ENCODE data around the gene NDUFS8.

NDUFS8 gene

DNA sequence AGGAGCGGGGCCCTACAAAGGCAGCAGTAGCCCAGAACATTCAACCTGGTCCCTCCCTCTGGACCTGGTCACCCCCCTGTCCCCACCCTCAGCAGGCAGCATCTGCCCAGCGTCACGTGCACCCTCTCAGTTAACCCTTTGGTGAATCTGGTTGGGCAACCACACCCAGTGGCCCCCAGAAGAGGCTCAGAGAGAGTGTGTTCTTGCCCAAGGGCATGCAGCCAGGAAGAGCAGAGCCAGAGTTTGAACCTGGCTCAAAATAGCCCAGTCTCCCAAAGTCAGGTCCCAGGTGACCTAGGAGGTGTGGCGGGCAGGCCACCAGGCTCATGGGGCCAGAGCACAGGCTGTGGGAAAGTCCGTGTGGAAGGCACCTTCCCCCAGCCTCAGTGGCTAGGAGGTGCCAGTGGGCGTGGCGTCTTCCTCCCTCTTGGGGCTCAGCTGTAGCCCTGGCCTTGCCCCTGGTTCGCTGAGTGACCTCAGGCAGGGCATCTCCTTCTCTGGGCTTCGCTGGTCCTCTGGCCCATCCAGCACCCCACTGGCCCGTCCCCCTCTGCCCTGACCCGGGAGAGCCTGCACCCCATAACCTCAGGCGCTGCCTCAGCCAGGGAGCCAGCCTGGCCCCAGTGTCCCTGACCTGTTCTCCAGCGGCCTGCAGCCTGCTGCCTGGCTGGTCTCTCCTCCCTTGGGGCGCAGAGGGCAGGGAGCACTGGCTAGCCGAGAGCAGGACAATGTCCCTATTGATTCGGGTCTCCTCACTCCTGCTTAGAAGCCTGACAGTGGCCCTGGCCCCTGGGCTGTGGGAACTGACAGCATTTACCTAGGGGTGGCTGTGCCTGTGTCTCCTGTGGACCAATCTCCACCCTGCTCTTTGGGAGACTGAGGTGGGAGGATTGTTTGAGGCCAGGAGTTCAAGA, 13.3 kb upstream of the NDUFS8 start:
- FAIRE-seq = no peak

DNA sequence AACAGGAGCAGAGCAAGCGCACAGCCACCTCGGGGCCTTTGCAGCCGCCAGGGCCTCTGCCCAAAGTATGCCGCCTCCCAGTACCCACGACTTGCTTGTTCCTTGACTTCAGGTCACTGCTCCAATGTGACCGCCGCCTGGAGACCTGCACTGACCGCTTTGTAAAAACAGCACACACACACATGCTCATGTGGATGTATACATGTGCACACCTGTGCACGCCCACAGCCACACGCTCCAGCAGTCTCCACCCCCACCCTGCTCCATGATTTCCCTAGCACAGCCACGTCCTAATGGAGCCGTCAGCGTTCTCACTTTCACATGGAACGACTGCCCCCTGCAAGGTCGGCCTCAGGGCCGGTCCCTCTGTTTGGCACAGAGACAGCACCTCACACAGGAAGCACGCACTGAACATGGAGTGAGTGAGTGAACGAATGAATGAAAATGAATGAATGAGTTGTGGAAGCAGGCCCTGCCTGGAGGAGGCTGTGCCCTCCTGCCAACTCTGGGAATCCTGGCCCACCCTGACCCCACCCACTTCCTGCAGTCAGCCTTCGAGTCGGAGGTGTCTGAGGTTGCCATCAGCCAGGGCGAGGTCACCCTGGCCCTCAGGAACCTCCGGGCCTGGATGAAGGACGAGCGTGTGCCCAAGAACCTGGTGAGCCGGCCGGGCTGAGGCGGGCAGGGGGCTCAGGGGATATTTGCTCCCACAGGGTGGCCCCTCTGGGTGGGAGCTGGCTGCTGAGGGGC, 12.3 kb upstream of the NDUFS8 start:
- no peak for FAIRE-seq

DNA sequence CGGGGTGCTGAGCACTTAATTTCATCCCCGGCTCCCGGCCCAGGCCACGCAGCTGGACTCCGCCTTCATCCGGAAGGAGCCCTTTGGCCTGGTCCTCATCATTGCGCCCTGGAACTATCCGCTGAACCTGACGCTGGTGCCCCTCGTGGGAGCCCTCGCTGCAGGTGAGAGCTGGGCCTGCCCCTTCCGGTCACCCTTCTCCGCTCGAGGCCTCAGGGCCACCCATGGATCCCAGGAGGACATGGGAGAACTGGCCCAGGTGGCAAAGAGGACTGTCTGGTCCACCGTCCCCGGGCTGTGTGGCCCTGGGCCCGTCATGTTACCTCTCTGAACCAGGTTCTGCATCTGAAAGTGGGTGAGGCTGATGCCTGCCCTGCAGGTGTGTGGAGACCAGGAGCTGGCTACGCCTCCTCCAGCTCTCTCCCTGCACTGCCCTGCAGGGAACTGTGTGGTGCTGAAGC, 11.7 kb upstream of the NDUFS8 start:
- FAIRE-seq = no peak

DNA sequence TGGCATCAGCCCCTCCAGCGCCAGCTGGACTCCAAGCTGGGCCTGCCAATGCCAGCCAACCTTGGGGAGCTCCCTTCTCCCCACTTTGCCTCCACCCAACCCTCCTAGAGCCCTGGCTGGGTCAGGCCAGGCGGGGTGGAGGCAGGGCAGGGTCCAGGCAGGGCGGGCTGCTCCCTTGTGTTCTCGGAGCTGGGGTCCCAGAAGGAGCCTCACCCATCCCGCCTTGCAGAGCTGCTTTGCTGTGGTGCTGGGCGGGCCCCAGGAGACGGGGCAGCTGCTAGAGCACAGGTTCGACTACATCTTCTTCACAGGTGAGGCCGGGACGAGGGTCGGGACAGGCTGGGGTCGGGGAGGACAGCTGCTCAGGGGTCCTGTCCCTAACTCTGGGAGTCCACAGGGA, 11.0 kb upstream of the NDUFS8 start:
- no peak for FAIRE-seq

DNA sequence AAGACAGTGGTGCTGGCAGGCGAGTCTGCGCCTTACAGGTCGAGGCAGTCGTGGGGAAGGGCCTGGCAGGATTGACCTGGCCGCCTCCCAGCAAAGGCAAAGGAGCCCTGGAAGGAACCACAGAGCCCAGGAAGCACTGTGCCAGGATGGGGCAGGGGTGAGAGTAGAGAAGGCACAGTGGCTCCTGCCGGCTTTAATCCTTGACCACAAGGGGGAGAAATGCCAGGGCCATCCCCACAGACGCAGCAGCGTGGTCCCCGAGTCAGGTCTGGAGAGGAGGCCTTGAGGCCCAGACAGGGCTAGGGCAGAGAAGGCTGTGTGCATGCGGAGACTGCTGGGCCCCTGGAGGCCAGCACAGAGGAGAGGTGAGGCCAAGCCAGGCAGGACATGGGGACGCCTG, 9.9 kb upstream of the NDUFS8 start:
- FAIRE-seq = no peak

DNA sequence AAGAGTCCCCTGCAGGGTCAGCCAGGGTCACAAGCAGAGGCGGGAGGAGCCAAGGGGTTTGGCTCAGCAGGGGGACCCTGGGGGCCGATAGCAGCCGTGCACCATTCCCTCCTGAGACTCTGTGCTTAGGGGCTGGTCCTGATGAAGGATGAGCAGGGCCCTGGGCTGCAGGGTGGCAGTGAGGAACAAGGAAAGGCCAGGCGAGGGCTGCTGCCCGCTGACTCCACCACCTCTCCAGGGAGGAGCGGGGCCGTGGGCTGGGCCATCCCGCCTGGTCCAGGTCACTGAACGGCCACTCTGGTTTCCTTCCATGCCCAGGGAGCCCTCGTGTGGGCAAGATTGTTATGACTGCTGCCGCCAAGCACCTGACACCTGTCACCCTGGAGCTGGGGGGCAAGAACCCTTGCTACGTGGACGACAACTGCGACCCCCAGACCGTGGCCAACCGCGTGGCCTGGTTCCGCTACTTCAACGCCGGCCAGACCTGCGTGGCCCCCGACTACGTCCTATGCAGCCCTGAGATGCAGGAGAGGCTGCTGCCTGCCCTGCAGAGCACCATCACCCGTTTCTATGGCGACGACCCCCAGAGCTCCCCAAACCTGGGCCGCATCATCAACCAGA, 9.2 kb upstream of the NDUFS8 start:
- FAIRE-seq = no peak

DNA sequence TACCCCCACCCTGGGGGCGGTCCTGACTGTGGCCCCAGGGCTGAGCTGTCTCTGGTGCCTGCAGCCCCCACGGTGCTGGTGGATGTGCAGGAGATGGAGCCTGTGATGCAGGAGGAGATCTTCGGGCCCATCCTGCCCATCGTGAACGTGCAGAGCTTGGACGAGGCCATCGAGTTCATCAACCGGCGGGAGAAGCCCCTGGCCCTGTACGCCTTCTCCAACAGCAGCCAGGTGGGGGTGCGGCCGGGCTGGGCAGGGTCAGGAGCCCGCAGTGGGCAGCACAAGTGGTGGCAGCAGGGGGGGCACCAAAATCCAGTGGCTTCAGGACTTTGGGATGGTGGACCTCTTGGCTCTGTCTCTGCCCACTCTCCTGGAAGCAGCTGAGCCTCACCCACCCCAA, 8.0 kb upstream of the NDUFS8 start:
- no peak for FAIRE-seq

DNA sequence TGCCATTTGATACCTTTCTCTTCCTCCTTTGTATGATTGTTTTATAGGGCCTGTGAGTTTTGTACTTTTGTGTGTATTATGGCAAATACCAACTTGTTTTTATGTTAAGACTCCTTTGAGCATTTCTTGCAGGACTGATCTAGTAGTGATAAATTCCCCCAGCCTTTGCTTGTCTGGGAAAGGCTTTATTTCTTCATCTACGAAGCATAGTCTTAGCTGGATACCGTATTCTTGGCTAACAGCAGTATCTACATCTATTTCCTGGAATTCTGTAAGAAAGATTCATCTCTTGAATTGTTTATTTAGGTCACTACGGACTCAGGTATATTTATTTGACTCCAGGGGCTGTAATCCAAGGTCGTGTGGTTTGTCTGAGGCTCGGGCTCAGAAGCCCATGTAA, 6.0 kb upstream of the NDUFS8 start:
- FAIRE-seq = no peak

DNA sequence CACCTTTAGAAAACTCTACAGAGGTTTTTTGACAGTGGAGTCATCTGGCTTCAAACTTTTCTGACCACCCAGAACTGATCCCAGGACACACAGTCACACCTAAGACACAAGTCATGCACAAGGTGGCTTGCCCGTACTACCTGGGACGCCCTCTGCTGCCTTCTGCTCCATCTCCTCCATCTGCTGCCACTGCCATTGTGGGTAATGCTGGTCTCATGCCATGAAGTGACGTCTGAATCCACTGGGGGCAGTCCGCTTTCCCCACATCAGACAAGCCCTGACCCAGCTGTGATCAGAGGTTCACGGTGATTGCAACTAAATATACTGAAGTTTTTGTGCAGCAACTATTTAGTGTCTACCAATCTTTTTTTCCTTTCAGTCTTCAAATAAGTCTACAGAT, 5.4 kb upstream of the NDUFS8 start:
- FAIRE-seq = no peak

DNA sequence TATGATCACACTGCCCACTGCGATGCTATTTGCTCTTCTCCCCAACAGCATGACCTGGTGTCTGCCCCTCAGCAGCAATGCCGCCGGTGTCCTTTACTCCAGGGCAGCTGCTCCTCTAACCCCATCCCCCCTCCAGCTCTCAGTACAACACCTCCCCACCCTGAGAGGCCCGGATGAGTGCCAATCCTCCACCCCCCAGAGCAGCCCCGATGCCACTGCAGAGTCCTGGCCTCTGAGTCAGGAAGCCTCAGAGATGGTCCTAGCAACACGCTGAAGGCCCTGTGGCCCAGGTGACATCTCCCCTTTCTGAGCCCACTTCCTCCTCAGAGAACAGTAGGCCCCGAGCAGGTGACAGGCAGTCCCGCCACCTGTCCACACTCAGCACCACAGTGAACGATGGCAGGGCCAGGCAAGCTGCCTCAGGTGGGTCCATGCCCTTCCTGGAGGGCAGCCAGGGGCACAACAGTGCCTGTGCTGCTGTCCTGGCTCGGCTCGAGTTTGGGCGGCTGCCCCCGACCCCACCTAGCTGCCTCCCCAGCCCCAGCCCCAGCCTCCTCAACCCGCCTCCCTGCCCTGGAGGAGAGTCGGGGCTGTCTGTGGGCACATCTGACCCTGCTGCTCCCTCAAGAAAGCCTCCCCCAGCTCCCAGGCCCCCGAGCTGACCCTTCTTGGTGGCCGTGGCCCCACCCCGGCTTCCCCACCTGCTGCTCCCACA, 3.9 kb upstream of the NDUFS8 start:
- FAIRE-seq = no peak

DNA sequence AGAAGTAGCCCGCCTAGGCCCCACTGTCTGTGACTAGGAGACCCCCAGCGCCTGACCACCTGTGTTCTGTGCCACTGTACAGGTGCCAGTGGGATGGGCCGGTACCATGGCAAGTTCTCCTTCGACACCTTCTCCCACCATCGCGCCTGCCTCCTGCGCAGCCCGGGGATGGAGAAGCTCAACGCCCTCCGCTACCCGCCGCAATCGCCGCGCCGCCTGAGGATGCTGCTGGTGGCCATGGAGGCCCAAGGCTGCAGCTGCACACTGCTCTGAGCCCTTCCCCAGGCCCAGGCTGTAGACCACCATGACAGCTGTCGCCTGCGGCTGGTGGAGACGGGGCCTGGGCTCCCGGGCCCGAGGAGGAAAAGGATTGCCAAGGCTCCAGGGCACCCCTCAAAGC, 2.8 kb upstream of the NDUFS8 start:
- FAIRE-seq = no peak

DNA sequence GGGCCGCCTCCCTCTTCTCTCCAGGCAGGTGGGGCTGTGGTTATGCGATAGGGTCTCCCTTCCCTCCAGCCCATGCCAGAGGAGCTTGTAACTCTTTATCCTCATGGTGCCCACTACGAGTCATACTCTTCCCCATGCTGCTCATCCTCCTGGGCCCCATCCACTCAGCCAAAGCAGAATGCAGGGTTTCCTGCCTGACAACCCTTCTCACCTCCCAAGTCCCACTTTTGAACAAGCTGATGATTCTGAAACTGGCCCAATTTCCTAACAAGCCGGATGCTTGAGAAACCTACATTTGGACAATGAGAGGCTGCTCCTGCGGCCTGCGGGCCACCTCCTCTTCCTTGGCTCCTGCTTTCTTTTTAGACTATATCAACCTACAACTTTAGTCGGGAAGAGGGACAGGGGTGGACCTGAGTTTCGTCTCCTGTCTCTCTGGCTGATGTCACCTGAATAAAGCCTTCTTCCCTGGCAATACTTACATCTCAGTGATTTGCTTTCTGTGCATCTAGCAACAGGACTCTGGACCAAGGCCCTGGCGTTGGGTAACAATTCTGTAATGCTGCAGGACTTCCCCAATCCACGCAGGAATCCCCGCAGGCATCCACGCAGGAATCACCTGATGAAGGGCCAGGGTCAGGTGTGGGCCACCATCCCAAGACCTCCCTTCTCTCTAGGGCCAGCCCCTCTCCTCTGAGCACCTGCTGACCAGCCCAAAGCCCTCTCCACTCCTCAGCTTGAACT, 1.5 kb upstream of the NDUFS8 start:
- FAIRE-seq = no peak

DNA sequence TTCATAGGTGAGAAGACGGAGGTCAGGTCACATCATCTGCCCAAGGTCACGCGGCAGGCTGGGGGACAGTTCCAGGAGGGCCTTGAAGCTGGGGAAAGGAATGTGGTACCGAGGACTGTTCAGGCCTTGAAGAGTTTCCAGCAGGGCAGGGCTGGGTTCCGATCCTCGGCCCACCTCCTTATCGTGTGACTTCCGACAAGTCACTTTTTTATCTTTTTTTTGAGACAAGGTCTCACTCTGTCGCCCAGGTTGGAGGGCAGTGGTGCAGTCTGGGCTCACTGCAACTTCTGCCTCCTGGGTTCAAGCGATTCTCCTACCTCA, 623 bp downstream of the NDUFS8 start:
- no peak for FAIRE-seq

DNA sequence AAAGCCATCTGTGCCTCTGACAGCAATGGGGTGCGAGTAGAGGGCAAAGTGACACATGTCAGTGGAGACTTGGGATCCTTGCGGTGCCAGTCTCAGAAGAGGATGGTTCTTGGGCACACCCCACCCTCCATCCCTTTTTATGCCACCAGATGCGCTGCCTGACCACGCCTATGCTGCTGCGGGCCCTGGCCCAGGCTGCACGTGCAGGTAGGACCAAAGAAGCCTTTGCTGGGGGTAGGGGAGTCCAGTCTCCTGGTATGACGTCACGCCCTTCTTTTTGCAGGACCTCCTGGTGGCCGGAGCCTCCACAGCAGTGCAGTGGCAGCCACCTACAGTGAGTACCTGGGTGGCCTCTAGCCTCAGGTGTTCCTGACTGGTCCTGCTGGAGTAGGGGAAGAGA, 1.5 kb downstream of the NDUFS8 start:
- no peak for FAIRE-seq

DNA sequence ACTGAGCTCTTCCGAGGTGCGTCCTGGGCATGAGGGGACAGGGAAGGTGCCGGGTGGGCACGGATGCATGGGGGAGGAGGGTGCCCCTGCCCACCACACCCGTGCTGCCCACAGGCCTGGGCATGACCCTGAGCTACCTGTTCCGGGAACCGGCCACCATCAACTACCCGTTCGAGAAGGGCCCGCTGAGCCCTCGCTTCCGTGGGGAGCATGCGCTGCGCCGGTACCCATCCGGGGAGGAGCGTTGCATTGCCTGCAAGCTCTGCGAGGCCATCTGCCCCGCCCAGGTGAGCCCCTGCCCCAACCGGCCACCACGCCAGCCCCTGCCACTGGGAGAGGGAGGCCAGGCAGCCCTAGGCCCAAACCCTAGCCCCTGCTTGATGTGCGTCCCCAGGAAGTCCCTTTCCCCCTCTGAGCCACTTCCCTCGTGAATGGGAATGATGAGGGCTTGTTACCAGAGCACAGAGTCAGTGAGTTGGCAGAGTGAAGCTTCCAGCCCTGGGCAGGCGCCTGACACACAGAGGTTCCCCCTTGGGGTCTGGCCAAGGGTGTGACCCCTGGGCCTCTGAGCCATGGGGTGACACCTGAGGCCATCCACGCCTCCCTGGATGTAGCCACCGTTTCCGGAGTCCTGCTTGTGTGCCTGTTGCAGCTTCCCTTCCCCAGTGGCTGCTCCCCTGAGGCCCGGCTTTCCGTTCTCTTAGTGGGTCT, 2.7 kb downstream of the NDUFS8 start:
- no peak for FAIRE-seq

DNA sequence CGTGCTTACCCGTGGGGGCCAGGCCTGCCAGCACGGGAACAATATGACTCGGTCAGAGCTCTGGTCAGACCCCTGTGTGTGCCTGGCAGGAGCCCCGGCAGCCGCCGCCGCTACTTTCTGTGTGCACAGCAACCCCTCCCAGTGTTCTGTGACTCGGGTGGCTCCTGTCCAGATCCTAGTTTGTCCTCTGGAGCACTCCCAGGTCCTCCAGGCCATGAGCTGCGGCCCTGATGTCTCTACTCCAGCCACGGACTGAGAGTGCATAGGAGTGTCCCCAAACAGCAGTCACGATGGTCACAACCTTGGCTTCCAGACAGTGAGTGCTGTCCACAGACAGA, 3.2 kb downstream of the NDUFS8 start:
- no peak for FAIRE-seq

DNA sequence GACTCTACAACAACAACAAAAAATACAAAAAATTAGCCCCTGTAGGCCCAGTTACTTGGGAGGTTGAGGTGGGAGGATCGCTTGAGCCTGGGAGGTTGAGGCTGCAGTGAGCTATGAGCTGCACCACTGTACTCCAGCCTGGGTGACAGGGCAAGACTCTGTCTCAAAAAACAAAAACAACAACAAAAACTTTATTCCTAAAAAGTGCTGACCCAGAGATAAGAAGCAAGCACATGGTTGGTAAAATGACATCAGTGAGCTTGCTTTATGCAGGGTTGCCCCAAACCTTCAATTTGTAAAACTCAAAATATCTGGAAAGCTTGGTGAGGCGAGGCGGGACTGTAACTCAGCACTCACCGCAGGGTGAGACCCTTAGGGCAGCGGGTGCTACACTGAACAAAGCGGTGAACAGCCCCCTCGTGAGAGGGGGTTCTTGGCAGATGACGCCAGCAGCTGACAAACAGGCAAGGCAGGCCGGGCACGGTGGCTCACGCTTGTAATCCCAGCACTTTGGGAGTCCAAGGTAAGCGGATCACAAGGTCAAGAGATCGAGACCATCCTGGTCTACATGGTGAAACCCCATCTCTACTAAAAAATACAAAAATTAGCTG, 4.9 kb downstream of the NDUFS8 start:
- FAIRE-seq = no peak

DNA sequence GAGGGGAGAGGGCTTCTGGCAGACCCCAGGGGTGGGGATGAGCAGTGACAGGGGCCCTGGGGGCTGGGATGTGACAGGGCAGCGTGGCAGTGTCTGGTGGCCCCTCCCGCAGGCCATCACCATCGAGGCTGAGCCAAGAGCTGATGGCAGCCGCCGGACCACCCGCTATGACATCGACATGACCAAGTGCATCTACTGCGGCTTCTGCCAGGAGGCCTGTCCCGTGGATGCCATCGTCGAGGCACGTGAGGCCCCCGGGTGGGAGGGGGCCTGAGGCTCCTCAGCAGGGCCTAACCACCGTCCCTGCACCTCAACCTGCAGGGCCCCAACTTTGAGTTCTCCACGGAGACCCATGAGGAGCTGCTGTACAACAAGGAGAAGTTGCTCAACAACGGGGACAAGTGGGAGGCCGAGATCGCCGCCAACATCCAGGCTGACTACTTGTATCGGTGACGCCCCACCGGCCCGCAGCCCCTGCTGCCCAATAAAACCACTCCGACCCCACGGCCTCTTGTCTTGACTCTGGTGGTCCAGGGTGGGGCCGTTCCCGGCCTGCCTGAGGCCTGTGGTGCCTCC, 5.7 kb downstream of the NDUFS8 start:
- no peak for FAIRE-seq

DNA sequence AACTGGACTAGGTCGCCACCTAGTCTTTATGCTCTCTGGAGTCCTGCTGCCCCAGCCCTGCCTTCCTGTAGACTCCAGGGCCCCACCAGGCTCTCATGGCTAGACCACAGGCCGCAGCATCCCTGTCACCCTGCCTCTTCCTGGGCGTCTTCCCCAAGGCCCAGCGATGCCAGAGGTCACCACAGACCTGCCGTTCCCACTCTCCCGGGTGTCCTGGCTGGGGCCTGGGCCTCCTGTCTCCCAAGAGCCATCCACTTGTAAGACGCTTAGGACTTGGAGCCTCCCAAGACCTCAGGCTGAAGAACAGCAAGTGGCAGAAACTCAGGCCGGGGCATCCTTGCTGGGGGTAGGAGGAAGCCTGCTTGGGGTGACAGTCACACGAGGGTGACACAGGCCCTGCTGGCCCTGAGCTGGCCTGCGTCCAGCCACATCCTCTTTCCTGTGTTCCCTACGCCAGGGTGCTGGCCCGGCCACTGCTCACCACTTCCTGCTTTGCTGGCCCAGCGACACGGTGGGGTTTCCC, 6.3 kb downstream of the NDUFS8 start:
- FAIRE-seq = no peak

DNA sequence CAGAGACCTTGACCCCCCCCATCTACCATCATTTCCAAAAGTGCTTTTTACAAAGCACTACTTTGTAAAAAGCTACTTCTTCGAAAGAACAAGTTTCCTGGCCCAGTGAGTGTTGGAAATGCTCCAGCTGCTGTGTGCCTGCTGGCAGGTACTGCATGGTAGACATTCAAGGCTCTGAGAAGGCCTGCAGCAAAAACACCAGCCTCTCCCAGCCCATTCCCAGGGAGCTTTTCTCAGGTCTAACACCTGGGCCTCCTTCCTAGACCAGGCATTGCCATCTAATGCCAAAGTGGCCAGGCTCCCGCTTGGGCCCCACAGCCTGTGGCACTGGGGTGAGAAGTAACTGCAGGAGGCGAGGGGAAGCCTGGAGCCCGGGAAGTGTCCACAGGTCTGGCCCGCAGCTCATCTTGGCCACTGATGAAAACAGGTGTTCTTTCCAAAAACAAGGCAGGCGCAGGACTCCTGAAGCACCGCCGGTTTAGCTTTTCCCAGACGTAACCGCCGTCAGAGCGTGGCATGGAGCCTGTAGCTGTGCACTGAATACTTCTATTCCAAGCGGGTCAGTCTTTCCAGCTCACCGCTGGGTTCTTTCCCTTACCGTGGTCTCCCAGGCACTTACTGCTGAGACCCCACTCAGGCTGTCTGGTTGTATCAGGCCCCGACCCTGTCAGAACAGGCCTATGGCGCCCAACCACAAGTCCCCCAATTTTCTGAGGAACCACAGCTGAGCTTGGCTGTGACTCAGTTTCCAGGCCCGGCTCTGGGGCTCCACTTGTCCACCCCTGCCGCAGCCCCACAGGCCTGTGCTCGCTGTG, 7.1 kb downstream of the NDUFS8 start:
- FAIRE-seq = no peak

Data from colon (tissue), 2 donors.